ENCODE results near the gene ZNF407.

GRCh38 chr18:75090336-75090735, 492.7 kb downstream of the ZNF407 start:
- TF ChIP-seq TAF1 (IDR thresholded peaks at IDR 0.05; ENCODE audit: low read depth) = no peak
- no peak for TF ChIP-seq FOXM1 (IDR thresholded peaks at IDR 0.05; ENCODE audit: borderline replicate concordance, low read depth)
- no peak for TF ChIP-seq YY1 (IDR thresholded peaks at IDR 0.05; ENCODE audit: low read depth)
- TF ChIP-seq MAX (IDR thresholded peaks at IDR 0.05) = no peak
- no peak for TF ChIP-seq EP300 (IDR thresholded peaks at IDR 0.05; ENCODE audit: borderline replicate concordance)
- no peak for TF ChIP-seq CEBPB (IDR thresholded peaks at IDR 0.05)
- no peak for TF ChIP-seq REST (IDR thresholded peaks at IDR 0.05; ENCODE audit: low read depth)
- no peak for TF ChIP-seq USF1 (IDR thresholded peaks at IDR 0.05)
- no peak for TF ChIP-seq RAD21 (IDR thresholded peaks at IDR 0.05; ENCODE audit: low read depth)
- TF ChIP-seq EGR1 (IDR thresholded peaks at IDR 0.05) = no peak
- no peak for TF ChIP-seq TEAD4 (IDR thresholded peaks at IDR 0.05)
- TF ChIP-seq TCF12 (IDR thresholded peaks at IDR 0.05; ENCODE audit: low read depth) = no peak

Data from Ishikawa (cell line).